Activated CD4-positive, alpha-beta T cell treated with anti-CD3 and anti-CD28 coated beads, Interleukin-2, amount 50 U/mL, for 24 hours (primary cell): ENCODE measurements around the gene EMILIN1.

Experiments used
- DNase-seq, 2 donors: peaks; one replicate each; pipeline ENCODE4 v3.0.0-alpha.2; 2020; ENCODE audit warnings: low read depth in 1 of 2, low spot score in 1 of 2

The EMILIN1 gene

DNA sequence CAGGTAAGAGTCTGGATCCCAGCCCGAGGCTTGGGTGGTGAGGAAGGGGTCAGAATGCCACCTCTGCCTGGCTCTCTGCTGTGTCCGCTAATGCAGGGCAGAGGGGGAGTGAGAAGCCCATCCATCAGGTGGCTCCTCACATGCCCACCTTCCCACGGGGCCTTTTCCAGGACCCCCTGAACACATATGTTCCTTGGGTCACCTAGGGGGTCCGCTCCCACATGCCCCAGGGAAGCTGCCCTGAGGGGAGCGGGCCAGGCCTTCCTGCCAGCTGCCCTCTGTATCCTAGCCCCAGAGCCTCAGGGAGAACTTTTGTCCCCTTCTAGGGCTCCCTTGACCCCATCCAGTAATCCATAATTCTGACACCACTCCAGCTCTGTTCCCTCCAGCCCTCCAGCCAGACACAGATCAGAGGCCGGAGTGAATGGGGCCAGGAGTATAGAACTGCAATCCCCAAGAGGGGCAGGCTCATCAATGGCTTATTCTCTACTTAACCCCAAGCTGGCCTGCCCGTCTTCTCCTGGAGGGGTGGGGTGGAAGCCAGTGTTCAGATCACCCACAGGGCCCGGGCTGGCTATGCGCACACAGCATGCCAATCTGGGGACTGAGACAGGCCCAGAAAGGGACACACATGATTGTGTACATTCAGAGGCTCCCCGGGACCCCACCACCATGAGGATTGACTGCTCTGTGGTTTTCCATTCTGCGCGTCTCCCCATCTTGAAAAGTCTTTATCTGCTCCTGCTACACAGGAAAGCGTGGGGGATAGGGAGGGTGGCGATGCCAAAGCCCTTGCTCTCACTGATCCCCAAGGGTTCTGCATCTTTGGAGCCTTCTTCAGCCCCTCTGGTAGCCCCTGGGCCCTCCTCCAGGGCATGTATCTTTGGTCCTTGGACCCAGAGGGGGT, 1.1 kb downstream of the EMILIN1 start:
- DNase-seq: no peak

DNA sequence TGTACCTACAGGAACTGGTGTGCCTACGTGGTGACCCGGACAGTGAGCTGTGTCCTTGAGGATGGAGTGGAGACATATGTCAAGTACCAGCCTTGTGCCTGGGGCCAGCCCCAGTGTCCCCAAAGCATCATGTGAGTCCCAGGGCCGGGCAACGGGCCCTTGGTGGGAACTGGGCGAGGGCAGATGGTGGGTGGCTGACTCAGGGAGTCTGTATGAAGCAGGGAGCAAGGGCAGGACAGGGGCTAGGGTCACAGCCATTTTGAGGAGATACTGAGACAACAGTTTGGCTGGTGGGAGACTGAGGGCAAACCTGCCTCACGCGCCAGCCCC, 1.7 kb downstream of the EMILIN1 start:
- no peak for DNase-seq

DNA sequence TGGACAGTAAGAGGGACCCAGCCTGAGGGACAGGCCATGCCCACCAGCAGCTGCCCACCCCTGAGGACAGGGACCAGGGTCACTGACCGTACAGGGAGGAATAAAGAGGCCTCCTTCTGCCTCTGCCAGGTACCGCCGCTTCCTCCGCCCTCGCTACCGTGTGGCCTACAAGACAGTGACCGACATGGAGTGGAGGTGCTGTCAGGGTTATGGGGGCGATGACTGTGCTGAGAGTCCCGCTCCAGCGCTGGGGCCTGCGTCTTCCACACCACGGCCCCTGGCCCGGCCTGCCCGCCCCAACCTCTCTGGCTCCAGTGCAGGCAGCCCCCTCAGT, 2.2 kb downstream of the EMILIN1 start:
- DNase-seq: no peak

DNA sequence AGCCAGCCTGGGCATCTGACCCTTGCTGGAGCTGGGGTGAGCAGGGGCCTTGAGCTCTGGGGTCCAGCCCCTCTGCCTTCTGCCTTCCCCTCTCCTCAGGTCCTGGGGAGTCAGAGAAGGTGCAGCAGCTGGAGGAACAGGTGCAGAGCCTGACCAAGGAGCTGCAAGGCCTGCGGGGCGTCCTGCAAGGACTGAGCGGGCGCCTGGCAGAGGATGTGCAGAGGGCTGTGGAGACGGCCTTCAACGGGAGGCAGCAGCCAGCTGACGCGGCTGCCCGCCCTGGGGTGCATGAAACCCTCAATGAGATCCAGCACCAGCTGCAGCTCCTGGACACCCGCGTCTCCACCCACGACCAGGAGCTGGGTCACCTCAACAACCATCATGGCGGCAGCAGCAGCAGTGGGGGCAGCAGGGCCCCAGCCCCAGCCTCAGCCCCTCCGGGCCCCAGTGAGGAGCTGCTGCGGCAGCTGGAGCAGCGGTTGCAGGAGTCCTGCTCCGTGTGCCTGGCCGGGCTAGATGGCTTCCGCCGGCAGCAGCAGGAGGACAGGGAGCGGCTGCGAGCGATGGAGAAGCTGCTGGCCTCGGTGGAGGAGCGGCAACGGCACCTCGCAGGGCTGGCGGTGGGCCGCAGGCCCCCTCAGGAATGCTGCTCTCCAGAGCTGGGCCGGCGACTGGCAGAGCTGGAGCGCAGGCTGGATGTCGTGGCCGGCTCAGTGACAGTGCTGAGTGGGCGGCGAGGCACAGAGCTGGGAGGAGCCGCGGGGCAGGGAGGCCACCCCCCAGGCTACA, 3.8 kb downstream of the EMILIN1 start:
- DNase-seq: no peak

DNA sequence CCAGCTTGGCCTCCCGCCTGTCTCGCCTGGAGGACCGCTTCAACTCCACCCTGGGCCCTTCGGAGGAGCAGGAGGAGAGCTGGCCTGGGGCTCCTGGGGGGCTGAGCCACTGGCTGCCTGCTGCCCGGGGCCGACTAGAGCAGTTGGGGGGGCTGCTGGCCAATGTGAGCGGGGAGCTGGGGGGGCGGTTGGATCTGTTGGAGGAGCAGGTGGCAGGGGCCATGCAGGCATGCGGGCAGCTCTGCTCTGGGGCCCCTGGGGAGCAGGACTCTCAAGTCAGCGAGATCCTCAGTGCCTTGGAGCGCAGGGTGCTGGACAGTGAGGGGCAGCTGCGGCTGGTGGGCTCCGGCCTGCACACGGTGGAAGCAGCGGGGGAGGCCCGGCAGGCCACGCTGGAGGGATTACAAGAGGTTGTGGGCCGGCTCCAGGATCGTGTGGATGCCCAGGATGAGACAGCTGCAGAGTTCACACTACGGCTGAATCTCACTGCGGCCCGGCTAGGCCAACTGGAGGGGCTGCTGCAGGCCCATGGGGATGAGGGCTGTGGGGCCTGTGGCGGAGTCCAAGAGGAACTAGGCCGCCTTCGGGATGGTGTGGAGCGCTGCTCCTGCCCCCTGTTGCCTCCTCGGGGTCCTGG, 4.5 kb downstream of the EMILIN1 start:
- DNase-seq: no peak

DNA sequence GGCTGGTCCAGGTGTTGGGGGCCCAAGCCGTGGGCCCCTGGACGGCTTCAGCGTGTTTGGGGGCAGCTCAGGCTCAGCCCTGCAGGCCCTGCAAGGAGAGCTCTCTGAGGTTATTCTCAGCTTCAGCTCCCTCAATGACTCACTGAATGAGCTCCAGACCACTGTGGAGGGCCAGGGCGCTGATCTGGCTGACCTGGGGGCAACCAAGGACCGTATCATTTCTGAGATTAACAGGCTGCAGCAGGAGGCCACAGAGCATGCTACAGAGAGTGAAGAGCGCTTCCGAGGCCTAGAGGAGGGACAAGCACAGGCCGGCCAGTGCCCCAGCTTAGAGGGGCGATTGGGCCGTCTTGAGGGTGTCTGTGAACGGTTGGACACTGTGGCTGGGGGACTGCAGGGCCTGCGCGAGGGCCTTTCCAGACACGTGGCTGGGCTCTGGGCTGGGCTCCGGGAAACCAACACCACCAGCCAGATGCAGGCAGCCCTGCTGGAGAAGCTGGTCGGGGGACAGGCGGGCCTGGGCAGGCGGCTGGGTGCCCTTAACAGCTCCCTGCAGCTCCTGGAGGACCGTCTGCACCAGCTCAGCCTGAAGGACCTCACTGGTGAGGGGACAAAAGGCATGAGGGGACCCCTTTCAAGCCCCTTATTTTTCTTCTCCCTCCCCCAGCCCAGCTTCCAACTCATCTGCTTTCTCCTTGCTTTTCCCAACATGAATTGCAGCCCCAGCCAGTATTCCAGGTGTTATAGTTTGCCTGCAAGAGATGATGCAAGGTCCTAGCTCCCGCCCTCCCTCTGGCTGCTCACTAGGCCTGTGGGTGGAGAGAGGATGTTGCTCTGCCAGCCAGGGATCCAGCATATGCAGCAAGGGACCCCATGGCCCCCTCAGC, 5.2 kb downstream of the EMILIN1 start:
- DNase-seq: no peak

DNA sequence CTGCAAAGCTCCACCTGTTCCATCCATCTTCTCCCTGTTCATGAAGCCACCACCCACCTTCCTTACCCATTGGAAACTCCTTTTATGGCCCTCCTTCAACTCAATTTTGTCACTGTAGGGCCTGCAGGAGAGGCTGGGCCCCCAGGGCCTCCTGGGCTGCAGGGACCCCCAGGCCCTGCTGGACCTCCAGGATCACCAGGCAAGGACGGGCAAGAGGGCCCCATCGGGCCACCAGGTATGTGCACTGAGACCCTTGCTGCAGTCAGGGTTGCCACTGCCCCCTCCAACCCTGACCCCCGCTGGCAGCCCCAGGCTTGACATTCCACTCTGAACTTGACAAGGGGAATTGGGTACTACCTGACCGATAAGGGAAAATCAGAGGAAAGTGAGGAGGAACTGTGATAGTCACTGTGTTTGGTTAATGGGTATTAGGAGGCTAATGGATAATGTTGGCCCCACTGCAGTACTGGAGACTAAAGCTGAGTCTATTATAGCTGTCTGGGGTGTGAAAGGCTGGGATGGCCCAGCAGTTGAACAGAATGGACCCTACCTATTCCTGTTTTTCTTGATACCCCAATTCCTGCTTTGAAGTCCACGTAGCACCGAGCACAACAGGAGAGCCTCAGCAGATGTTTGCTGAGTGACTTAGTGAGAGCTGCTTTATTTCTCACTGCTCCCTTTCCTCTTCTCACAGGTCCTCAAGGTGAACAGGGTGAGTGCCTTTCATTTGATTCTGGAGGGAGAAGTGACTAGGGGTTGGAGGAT, 6.1 kb downstream of the EMILIN1 start:
- no peak for DNase-seq

DNA sequence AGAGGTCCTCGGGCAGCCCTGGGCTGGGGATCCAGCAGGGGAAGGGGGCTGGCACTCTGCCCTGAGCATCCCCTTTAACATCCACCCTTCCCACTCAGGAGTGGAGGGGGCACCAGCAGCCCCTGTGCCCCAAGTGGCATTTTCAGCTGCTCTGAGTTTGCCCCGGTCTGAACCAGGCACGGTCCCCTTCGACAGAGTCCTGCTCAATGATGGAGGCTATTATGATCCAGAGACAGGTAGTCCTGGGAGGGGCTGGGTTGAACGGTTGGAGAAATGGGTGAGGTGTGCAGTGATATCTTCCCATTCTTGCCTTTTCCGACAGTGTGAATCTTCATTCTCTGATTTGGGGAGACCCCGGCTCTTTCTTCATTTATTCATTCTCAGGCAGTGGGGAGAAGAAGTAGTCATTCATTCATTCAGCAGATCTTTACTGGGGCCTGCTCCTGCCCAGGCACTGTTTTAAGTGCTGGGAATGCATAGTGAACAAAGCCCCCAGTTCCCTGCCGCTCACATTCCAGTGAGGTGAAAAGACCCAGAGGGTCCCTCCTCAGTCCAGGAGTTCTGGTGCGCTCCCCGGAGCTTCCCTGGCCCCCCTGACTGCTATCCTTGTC, 6.8 kb downstream of the EMILIN1 start:
- no peak for DNase-seq

DNA sequence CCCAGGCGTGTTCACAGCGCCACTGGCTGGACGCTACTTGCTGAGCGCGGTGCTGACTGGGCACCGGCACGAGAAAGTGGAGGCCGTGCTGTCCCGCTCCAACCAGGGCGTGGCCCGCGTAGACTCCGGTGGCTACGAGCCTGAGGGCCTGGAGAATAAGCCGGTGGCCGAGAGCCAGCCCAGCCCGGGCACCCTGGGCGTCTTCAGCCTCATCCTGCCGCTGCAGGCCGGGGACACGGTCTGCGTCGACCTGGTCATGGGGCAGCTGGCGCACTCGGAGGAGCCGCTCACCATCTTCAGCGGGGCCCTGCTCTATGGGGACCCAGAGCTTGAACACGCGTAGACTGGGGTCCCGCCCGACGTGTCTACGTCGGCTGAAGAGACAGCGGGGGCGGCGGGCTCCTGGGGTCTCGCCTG, 7.3 kb downstream of the EMILIN1 start:
- DNase-seq: no peak

DNA sequence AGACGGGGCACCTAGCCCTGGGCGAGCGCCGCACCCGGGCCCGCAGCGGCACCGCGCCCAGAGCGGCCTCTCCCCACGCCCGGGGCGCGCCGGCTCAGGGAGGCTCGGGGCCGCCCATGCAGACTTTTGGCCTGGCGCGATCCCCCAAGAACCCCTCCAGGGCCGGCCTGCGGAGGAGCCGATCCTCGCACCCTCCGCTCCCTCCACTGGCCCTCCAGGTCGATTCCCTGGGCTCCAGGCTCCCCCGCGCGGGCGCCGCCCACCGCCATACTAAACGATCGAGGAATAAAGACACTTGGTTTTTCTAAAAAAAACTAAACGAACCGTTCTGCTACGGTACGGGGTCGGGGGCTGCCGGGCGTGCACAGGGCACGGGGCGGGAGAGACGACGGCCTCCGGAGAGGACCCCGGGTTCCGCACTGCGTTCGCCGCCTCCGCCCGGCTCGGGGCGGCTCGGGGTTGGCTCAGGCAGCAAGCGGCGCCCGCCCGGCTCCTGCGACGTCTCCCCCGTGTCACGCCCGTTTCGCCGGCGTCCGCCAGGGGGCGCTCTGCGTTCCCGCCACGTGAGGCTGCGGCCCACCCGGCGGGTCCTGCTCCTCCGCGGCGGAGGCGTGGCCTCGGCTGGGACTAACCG, 7.8 kb downstream of the EMILIN1 start:
- DNase-seq: peak; percentile 96 to 100

DNA sequence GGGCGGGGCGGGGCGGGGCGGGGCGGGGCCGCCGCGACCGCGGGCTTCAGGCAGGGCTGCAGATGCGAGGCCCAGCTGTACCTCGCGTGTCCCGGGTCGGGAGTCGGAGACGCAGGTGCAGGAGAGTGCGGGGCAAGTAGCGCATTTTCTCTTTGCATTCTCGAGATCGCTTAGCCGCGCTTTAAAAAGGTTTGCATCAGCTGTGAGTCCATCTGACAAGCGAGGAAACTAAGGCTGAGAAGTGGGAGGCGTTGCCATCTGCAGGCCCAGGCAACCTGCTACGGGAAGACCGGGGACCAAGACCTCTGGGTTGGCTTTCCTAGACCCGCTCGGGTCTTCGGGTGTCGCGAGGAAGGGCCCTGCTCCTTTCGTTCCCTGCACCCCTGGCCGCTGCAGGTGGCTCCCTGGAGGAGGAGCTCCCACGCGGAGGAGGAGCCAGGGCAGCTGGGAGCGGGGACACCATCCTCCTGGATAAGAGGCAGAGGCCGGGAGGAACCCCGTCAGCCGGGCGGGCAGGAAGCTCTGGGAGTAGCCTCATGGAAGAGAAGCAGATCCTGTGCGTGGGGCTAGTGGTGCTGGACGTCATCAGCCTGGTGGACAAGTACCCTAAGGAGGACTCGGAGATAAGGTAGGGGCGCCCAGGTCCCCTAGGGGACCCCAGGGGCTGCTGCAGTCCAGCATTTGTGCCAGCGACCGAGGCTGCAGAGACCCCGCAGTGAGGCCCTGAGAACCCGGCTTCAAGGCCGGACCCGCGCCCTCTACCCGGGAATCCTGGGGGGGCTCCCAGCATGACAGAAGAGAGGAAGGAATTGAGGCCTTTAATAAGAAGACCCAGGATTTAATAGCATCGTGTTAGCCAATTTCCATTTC, 8.5 kb downstream of the EMILIN1 start, which contains the start of gene KHK:
TSS of gene KHK (plus strand) at position 49 of the 870 bp plus-strand sequence. CDS start at position 537, 488 bp downstream.
- DNase-seq: no peak

DNA sequence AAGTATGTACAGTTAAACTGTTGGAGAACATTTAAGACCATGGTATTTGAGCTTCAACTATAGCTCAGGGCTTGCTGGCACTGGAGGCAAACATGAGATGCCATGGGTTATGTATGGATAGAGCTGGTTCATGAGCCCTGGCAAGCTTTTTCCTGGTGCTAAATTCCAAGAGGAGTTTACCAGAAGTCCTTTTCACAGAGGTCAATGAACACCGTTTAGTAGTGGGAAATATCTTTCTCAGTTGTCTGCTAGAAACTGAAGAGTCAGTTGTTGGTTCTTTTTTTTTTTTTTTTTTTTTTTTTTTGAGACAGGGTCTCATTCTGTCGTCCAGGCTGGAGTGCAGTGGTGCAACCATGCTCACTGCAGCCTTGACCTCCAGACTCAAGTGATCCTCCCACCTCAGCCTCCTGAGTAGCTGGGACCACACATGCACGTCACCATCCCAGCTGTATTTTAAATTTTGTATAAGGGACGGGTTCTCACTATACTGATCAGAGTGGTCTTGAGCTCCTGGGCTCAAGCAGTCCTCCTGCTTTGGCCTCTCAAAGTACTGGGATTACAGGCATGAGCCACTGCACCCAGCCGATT, 9.5 kb downstream of the EMILIN1 start:
- DNase-seq: no peak

DNA sequence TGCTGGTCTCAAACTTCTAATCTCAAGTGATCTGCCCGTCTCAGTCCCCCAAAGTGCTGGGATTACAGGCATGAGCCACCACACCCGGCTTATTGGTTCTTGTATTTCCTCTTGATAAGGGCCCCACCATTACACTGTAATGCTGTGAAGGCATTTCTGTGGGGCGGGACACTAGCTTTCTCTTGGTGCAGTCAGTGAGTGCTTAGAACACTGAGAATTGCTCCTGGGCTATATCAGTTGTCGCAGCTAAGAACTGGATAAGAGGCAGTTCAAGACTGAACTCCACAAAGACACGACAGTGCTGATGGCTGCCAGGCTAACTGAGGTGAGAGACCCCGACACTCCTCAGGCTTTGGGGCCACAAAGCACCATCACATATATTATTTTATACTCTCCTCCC, 10.2 kb downstream of the EMILIN1 start:
- DNase-seq: no peak

DNA sequence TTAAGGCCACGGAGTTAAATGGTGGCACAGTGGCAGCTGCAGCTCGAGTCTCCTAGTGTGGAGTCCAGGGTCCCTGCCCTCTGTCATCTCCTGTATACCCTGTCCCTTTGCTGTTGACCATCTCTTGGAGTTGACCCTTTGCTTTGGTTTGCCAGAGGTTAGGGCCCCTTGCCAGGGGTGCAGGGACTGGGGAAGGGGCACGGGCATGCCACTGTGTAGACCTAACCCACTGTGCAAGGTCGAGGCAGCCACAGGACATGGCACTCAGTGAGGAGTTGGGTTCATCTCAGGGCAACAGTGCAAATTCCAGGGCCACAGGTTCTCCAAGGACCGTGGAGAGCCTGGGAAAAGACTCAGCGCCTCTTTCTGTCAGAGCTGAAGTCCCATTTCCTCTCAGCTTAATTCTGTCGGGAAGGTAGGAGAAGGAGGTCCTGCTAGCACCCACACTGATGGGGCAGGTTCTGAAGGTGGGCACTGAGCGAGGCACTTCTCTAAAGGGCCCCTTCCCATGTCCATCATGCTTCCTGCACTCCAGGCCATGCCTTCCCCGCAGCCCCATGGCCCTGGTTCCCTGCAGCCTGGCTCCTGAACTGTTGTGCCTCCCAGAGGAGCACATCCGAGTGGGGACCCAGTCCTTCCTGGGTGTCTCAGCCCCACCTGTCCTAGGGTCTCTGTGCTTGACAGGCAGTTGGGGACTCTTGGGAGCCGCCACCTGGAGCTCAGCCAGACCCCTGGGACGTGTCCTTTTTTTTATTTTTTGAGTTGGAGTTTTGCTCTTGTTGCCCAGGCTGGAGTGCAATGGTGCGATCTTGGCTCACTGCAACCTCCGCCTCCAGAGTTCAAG, 10.9 kb downstream of the EMILIN1 start:
- no peak for DNase-seq

DNA sequence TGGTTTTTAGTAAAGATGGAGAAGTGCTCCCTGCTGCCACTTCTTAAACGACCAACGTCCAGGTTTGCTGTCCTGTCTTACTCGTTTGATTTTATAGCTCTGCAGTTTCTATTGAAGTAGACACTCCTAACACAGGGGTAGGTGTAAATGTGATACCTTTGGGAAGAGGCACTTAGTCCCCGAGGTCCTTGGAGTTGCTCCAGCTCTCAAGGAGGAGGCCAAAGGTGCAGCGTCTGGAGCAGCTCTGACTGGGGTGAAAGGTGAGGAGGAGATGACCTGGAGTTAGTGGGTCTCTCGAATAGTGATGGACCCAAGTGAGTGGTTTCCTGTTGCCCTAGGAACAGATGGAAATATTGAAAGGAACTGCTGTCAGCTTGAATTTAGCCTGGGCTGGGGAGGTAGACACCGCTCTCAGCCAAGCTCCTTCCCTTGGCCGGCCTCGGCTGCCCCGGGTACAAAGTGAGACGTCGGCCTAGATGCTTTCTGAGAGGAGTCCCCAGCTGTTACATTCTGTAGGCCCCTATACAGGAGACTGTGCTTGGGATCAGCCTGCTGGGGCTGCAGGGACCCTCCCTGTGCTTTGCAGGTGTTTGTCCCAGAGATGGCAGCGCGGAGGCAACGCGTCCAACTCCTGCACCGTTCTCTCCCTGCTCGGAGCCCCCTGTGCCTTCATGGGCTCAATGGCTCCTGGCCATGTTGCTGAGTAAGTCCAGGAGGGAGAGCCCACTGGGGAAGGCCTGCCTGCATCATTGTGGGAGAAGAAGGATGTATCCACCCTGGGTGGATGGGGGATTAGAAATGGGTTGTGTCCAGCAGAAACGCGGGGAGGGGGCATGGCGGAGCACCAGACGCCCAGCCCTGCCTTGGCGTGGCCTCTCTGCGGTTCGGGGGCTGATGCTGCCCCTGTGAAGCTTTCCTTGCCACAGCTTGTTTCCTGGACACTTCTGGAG, 13.6 kb downstream of the EMILIN1 start:
- no peak for DNase-seq
